Measurements from ENCODE around the gene ACSM6.

DNA sequence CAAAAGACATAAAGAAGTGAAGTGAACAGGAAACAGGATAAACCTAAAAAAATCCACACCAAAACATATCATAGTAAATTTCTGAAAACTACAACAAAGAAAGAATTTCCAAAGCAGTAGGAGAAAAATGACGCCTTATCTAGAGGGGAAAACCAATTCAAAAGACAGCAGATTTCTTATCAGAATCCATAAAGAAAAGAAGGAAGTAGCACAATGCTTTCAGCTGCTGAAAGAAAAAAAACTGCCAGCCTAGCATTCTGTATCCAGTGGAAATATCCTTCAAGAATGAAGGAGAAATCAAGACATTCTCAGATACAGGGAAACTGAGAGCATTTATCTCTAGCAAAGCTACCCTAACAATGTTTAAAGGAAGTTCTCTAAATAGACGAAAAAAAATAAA is 59.0 kb downstream of the ACSM6 start:
- TF ChIP-seq EZH2 (IDR thresholded peaks at IDR 0.05; ENCODE audit: borderline replicate concordance, low read depth, low read length, severe bottlenecking), result no peak
- no peak for TF ChIP-seq CTCF (IDR thresholded peaks at IDR 0.05; ENCODE audit: extremely low read depth in 1 of 2, insufficient read depth in 1 of 2, low read depth in 1 of 2, low read length in 2 of 2)
- TF ChIP-seq POLR2A (IDR thresholded peaks at IDR 0.05; ENCODE audit: low read depth, low read length), result no peak
- TF ChIP-seq POLR2AphosphoS5 (IDR thresholded peaks at IDR 0.05; ENCODE audit: insufficient read depth, low read depth, low read length), result no peak
- no peak for TF ChIP-seq MAX (IDR thresholded peaks at IDR 0.05; ENCODE audit: insufficient read depth, insufficient read length)
- TF ChIP-seq MYC (IDR thresholded peaks at IDR 0.05; ENCODE audit: low read depth, low read length), result no peak

Measured in endothelial cell of umbilical vein (primary cell).